GM21360 (cell line): Measurements from ENCODE around the gene SMYD5.
A peak's percentile ranks its signal among the peaks of the same experiment; 100 is the strongest.

ENCODE experiments used
- ATAC-seq: cut with Tn5 transposase; IDR thresholded peaks from one replicate; pipeline ENCODE4 v1.9.1; 2021; ENCODE audit warnings: mild to moderate bottlenecking, moderate library complexity; ENCODE audit not compliant: unreplicated experiment

SMYD5 gene

GRCh38 chr2:73203055-73203681 lies 10.9 kb upstream of the SMYD5 start:
- no peak for ATAC-seq

DNA sequence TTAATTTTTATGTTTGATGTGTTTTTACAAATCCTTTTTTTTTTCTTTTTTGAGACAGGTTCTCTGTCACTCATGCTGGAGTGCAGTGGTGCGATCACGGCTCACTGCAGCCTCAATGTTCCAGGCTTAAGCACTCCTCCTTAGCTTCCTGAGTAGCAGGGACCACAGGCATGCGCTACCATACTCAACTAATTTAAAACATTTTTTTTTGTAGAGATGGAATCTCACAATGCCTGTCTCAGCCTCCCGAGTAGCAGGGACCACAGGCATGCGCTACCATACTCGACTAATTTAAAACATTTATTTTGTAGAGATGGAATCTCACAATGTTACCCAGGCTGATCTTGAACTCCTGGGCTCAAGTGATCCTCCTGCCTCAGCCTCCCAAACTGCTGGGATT lies 8.4 kb upstream of the SMYD5 start:
- ATAC-seq, result no peak

- ATAC-seq, result no peak
These were observed 5.8 kb upstream of the SMYD5 start for GRCh38 chr2:73208258-73208657.

DNA sequence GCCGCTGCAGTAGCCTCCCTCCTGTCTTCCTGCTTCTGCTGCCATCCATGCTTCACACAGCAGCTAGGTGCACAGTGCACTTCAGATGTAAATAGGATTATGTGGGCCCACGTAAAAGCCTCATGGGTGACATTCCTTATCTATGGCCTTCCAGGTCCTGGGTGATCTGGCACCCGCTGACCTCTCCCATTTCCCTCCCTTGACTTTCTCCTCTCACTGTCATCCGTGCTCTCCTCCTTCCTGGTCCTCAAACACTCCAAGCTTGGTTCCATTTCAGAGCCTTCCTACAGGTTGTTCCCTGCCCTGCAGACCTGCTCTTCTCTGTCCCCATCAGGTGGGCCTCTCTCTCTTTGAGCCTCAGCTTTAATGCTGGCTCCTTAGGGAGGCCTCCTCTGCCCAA lies 4.0 kb upstream of the SMYD5 start:
- no peak for ATAC-seq

DNA sequence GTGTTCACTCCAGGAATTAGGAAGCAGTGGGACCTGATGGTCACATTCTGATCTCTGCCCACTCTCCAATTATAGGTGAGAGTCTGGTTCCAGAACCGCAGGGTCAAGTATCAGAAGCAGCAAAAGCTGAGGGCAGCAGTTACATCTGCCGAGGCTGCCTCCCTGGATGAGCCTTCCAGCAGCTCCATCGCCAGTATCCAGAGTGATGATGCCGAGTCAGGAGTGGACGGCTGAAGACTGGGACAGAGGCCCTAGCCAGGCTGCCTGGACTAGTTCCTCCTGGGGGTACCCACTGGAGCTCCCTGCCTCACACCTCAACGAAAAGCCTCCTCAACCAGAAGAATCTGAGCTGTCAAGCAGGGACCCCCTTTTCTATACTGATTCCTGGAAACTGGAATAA lies 3.3 kb upstream of the SMYD5 start:
- no peak for ATAC-seq

DNA sequence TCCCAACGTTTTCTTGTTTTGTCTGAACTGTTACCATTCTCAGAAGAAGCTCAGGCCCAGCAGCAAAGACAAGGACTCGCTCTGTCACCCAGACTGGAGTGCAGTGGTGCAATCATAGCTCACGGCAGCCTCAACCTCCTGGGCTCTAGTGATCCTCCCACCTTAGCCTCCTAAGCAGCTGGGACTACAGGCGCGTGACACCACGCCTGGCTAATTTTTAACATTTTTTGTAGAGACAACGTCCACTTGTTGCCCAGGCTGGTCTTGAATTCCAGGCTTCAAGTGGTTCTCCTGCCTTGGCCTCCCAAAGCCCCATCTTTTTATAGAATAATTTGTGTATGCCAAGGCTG lies 2.0 kb upstream of the SMYD5 start:
- ATAC-seq, result no peak

GRCh38 chr2:73212448-73213176 lies 1.4 kb upstream of the SMYD5 start:
- ATAC-seq, result peak; percentile 57

DNA sequence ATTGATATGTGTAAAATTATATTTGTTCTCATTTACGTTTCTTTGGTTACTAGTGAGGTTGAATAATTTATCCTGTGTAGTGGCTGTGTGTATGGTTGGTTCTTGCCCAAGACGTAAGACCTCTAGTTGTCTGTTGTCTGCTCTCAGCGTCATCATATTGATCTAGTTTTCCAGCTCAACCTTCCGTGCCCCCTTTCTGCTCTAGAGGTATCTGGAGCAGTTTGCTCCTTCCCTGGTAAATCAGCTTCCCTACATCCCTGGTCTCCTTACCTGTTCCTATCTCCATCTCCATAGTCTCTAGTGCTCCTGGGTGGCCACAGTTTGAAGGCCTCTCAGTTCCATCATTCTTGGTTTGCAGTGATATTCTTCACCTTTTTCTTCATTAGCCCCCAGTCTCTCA lies 1.2 kb downstream of the SMYD5 start:
- no peak for ATAC-seq

GRCh38 chr2:73217160-73217559 lies 3.1 kb downstream of the SMYD5 start:
- no peak for ATAC-seq

GRCh38 chr2:73217826-73218225 lies 3.8 kb downstream of the SMYD5 start:
- no peak for ATAC-seq

DNA sequence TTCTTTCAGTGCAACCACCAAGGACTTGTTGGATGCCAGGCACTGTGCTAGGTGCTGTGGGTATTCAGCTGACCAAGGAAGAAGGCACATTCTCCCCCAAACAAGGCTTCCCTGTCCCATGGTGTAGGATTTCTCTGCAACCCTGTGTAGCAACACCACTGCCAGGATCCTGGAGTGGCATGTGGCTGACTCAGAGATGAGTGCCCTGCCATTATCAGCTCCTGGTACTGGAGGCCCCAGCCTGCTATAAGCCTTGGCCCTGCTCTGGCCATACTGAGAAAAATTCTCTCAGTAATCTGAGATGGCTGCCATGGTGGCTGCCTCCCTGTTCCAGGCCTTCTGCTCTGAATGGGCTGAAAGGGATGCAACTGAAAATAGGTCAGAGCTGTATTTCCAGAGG lies 4.3 kb downstream of the SMYD5 start:
- ATAC-seq, result no peak

GRCh38 chr2:73223821-73224220 lies 9.8 kb downstream of the SMYD5 start:
- ATAC-seq, result no peak

DNA sequence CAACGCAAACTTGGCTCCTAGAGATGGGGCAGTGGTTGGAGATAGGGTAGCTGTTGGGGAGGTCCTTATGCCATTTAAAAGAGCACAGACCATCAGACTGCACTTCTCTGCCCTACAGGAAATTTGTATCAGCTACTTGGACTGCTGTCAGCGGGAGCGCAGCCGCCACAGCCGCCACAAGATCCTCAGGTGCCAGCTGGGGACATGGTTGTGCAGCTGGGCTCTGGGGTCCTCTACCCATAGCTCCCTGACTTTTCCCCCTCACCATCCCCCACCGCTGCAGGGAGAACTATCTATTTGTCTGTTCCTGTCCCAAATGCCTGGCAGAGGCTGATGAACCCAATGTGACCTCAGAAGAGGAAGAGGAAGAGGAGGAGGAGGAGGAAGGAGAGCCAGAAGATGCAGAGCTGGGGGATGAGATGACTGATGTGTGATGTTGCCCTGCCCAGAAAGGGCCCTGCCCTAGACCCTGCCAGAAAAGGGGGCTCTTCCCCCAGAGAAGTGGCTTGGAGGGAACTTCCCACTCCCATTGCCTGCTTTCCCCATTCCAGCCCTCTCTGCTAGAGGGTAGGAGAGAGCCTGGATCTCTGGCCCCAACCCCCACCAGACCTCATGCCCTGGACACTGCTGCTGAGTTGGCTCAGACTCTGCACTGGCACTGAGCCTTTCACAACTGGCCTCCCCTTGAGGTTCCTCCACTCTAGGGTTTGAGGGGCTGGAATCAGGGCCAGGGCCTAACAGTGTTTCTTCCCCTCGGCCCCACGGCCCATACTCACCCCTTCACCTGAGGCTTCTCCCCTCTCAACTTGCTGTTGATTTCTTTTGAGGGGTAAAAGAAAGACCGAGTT lies 11.7 kb downstream of the SMYD5 start:
- no peak for ATAC-seq

- no peak for ATAC-seq
These were observed 13.0 kb downstream of the SMYD5 start for GRCh38 chr2:73227086-73227485.

- no peak for ATAC-seq
These were observed 14.6 kb downstream of the SMYD5 start for GRCh38 chr2:73228631-73229030.

- peak; percentile 18 for ATAC-seq
These were observed 18.5 kb downstream of the SMYD5 start for GRCh38 chr2:73232403-73233153.

GRCh38 chr2:73233154-73233931 lies 19.3 kb downstream of the SMYD5 start, which contains the start of gene PRADC1:
Gene PRADC1, minus strand, starts transcription at chr2:73233239. Its CDS starts 79 bp downstream, at chr2:73233160.
- peak; percentile 89 for ATAC-seq

GRCh38 chr2:73233932-73234832 lies 20.1 kb downstream of the SMYD5 start, which contains the start of gene CCT7:
Gene CCT7, plus strand, starts transcription at chr2:73234308. Its CDS starts 71 bp downstream, at chr2:73234379.
- ATAC-seq, result peak; percentile 50
